GM10248 (cell line): ENCODE data around the gene RUFY1.

Experiments
- CTCF ChIA-PET: fragments of 300-600 bp; sonication (Branson Sonifier 250); formaldehyde crosslinking; extraction: SDS; loops from one replicate; lab custom pipeline; 2021; ENCODE audit warnings: antibody characterized with exemption; lab: Yijun Ruan, JAX
- POLR2A ChIA-PET: fragments of 350-650 bp; sonication (Branson Sonifier 250); formaldehyde crosslinking; extraction: SDS; loops from one replicate; lab custom pipeline; 2020; ENCODE audit warnings: antibody characterized with exemption; lab: Yijun Ruan, JAX
- DNase-seq: peaks from one replicate; pipeline ENCODE4 v3.0.0; 2012; ENCODE audit errors: extremely low spot score
- TF ChIP-seq, protein P1 (sequence below): IDR thresholded peaks from 2 replicates; pipeline ENCODE4 v1.5.1; 2012; ENCODE audit warnings: mild to moderate bottlenecking, low read depth; ENCODE audit errors: extremely low read depth, missing control alignments, control extremely low read depth

The RUFY1 gene

DNA sequence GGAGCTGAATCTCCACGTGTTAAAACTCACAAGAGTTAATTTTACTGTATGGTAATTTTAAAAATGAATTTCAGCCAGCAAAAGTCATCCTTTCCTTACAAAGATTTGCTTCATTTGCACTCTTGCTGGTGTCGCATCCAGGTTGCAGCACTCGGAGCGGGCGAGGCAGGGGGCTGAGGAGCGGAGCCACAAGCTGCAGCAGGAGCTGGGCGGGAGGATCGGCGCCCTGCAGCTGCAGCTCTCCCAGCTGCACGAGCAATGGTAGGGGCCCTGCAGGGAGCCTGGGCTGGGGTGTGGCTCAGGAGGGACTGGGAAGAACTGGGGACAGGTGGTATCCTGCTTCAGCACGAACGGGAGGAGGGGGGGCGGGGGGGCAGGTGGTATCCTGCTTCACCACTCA is 46.1 kb downstream of the RUFY1 start:
- CTCF ChIA-PET, result interaction anchor here (1.2 to 1.9 kb wide), 2 partner anchors 10 to 205 kb away, joined by 3 to 10 read pairs; no protein-coding TSS in a partner anchor
- POLR2A ChIA-PET, result no interaction called here
- DNase-seq, result no peak
- TF ChIP-seq, protein P1, sequence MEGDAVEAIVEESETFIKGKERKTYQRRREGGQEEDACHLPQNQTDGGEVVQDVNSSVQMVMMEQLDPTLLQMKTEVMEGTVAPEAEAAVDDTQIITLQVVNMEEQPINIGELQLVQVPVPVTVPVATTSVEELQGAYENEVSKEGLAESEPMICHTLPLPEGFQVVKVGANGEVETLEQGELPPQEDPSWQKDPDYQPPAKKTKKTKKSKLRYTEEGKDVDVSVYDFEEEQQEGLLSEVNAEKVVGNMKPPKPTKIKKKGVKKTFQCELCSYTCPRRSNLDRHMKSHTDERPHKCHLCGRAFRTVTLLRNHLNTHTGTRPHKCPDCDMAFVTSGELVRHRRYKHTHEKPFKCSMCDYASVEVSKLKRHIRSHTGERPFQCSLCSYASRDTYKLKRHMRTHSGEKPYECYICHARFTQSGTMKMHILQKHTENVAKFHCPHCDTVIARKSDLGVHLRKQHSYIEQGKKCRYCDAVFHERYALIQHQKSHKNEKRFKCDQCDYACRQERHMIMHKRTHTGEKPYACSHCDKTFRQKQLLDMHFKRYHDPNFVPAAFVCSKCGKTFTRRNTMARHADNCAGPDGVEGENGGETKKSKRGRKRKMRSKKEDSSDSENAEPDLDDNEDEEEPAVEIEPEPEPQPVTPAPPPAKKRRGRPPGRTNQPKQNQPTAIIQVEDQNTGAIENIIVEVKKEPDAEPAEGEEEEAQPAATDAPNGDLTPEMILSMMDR, result no peak

DNA sequence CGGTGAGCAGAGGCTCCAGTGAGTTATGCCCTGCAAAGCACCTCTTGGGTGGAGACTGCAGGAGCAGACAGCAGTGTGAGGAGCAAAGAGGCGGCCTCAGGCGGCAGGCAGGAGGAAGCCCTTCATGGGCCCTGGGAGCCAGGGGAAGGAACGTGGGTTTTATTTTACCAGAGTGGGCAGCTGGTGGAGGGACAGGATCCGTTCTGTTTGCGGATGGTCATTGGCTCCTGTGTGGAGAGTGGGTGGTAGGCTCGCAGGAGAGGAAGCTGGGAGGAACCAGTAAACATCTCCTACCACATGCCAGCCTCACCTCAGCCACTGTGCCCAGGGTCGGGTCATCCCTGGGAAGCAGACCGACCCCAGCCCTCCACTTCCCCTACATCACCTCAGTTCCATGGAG is 48.7 kb downstream of the RUFY1 start:
- TF ChIP-seq, protein P1, result no peak
- CTCF ChIA-PET, result no interaction called here
- DNase-seq, result no peak
- POLR2A ChIA-PET, result interaction anchor here (0.6 kb wide), 1 partner anchor 14 kb away, joined by 3 read pairs; no protein-coding TSS in a partner anchor

- CTCF ChIA-PET, result interaction anchor here (0.8 kb wide), 1 partner anchor 18 kb away, joined by 3 read pairs; no protein-coding TSS in a partner anchor
- no peak for DNase-seq
- TF ChIP-seq, protein P1, result no peak
- POLR2A ChIA-PET, result interaction anchor here (0.6 kb wide), 1 partner anchor 14 kb away, joined by 3 read pairs; no protein-coding TSS in a partner anchor
Observed at GRCh38 chr5:179599566-179599965, 49.2 kb downstream of the RUFY1 start.

DNA sequence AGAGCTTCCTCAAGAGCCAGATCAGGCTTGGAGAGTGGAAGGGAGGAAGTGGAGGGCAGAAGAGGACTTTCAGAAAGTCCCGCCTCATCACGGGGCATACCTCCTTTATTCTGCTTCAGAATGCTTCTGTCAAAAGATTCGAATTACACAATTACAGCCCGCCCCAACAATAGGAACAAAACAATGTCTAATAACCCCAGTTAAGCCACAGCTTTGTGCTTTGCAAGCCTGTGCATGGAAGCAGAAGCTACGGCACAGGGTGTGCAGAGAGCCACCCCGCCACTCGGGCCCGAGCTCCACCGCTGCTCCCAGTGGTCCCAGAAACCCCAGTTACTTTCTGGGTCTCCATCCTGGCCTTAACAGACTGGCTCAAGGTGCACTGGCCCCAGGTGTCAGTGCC is 49.6 kb downstream of the RUFY1 start:
- CTCF ChIA-PET, result interaction anchor here (0.8 kb wide), 1 partner anchor 18 kb away, joined by 3 read pairs; no protein-coding TSS in a partner anchor
- TF ChIP-seq, protein P1, result no peak
- POLR2A ChIA-PET, result no interaction called here
- DNase-seq, result no peak

GRCh38 chr5:179601871-179602625 is 51.7 kb downstream of the RUFY1 start:
- DNase-seq, result no peak
- POLR2A ChIA-PET, result interaction anchor here (0.8 to 1.7 kb wide), 3 partner anchors 11 to 21 kb away, joined by 6 to 7 read pairs (median 6); partner anchors contain the start of gene HNRNPH1
- TF ChIP-seq, protein P1, result no peak
- CTCF ChIA-PET, result interaction anchor here (1.1 to 1.3 kb wide), 2 partner anchors 10 to 15 kb away, joined by 4 to 7 read pairs; no protein-coding TSS in a partner anchor

DNA sequence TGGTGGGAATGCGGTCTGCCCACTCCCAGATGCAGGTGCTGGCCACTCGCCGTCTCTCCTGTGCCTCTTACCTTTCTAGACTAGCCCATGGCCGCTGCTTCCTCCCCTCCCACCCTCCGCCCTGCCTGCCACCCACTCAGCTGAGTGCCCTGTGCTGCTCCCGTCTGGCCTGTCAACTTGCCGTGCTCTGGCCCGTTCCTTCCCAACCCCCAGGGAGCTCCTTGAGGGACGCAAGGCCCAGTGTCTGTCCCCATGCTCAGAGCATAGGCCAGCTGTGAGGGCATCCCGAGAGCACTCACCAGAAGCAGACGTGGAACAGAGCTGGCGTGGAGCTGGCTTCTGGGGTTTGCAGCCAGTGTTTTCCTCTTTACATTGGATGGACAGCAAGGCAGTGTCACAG is 53.0 kb downstream of the RUFY1 start:
- ChIA-PET POLR2A (interaction anchor here (1.4 to 1.7 kb wide), 2 partner anchors 20 kb away, joined by 5 to 7 read pairs; partner anchors contain the start of gene HNRNPH1), CTCF (no interaction called here)
- no peak for DNase-seq
- TF ChIP-seq, protein P1, result no peak
